SK-N-DZ (cell line): Measurements from ENCODE around the gene NRN1. TPM values are rescaled to one million over a fixed set of nuclear protein-coding genes. Genes with fewer than 3 reads are reported as not detected.
"Not testable (repeated sequence)": the region's sequence is repeated elsewhere in the genome, so short reads cannot be mapped to it uniquely, and the experiment has no call there.

Source experiments
- DNase-seq: peaks from one replicate; pipeline ENCODE4 v3.0.0-alpha.2; 2015; ENCODE audit warnings: low spot score
- polyA plus RNA-seq, 2 experiments: library from polyadenylated mRNA; depleted of rRNA; stranded (reverse); fragments of >200 nt; gene quantifications; 2 replicates each; pipeline ENCODE4 v1.2.3, GENCODE V29; 2014

Gene NRN1, protein sequence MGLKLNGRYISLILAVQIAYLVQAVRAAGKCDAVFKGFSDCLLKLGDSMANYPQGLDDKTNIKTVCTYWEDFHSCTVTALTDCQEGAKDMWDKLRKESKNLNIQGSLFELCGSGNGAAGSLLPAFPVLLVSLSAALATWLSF
- polyA plus RNA-seq (2014; cell fraction: cytosol; rRNA removed) = 6.8 and 7.9 TPM in 2 replicates
- polyA plus RNA-seq (2014; cell fraction: nucleus; rRNA removed) = 6.4 and 7.1 TPM in 2 replicates

DNA sequence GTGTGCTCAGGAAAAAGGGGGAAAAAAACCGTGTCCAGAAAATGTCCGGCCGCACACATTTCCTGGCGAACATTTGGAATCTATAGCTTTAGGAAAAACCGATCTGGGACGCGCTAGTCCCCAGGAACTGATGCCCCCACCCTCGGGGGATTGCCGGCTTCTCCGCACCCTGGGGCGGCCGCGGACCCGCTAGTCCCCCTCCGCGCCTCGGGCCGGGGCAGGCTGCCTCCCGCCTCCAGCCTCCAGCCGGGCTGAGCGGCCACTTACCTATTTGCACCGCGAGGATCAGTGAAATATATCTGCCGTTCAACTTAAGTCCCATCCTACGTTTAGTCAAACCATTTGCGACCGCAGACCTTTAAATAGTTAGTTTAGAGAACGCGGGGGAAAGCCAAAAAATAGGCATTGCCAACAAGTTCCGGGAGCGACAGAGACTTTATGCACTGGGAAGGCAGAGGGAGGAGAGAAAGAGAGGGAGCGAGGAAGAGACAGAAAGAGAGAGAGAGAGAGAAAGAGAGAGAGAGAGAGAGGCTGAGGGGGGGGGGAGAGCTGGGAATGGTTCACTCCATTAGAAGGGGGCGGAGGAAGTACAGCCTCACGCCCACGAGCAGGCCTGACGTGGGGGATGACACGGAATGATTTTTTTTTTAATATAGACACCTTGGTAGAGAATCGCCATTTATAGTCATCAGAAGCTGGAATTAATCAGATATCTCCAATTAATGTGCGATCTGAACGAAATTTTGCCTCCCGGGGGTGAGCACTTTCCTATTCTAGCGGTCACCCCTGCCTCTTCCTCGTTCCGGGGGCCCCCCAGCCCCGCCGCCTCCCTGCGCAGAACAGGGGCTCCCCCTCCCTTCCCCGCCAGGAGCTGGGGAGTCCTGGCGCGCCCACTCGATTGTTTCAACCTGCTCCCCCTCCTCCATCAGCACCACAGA lies at the start of gene NRN1:
Gene NRN1 (minus strand): TSS at position 498 of the 938 bp plus-strand sequence. CDS start 176 bp downstream, at position 322.
- DNase-seq = no peak

- no peak for DNase-seq
These were observed 45.5 kb upstream of the NRN1 start for GRCh38 chr6:6052216-6052615.

DNA sequence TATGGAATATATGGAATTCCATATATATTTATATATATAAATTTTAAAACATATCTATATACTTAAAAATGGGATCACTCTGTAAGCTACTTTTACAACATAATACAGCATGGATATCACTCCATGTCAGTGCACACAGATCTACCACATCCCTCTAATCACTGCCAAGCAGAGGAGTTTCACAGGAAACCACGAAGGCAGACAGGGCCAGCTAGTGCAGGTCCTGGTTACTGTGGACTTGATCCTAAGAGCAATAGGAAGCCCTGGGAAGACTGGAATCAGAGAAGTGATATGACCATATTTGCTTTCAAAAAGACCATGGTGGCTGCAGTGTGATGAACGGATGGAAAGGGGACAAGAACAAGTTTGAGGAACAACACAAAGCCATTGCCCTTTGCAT lies 40.0 kb upstream of the NRN1 start:
- no peak for DNase-seq

DNA sequence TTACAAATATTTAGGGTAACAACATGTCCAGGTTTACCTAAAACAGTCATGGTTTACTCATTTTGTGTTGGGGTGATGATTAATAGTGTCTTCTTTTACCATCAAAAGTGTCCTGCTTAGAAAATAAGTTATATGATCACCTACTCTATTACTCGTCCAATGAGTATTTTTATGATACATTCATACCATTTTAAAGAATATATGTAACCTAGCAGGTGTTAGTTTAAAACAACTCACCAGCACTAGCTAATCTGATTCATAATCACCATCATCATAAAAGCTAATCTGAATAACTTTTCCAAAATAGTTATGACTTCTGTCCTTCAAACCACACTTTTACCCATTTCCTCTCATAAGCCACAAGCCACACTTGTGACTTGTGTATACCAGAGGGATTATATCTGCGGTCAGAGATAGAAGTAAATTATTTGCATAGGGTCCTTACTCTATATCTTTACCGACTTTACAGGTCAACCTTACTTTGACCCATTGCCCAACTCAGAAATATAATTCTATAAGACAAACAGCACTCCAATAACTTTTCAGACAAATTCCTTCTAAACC lies 33.3 kb upstream of the NRN1 start:
- DNase-seq = no peak

DNA sequence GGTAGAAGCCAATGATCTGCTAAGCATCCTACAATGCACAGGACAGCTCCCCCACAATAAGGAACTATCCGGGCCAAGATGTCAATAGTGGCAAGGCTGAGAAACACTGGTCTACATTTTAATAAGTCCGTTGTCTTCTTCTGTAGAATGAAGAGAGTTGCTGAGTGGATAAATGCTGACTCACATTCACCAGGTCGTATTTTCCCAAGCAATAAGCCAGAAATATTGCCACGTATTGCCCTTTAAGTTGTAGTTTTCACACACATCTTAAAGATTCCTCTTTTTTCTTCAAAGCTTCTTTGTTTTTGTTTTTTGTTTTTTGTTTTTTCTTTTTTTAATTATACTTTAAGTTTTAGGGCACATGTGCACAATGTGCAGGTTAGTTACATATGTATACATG lies 30.5 kb upstream of the NRN1 start:
- no peak for DNase-seq

GRCh38 chr6:6033858-6034257 lies 27.1 kb upstream of the NRN1 start:
- DNase-seq = no peak

DNA sequence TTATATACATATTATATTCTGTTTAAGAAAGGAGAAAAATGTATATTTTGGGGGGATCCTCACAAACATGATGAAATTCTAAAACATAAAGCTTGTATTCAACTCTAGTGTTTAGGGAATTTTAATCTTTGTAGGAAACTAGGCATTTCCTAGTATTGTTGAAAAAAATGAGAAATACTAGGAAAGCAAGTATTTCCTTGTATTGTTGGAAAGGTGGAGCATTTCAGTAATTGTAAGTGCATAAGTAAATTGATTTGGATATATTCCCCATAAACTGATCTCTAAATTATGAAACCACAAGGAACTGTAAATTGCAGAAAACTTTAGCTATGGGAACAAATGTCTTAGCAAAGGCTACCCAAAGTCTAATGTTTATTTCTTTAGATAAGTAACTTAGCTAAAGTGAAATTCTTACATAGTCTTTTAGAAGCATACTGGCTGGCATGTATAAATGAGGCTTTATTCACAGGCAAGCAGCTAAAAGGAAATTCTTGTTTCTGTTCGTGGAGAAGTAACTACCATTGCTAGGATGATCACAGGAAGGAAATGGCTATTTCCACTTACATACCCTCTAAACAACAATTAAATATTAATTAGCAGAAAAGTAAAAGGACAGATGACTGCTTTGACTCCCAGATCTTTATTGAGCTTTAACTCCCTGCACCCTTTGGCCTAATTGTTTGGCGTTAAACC lies 19.9 kb upstream of the NRN1 start:
- no peak for DNase-seq

GRCh38 chr6:6025736-6026135 lies 19.0 kb upstream of the NRN1 start:
- no peak for DNase-seq

- no peak for DNase-seq
These were observed 17.5 kb upstream of the NRN1 start for GRCh38 chr6:6024220-6024619.

GRCh38 chr6:6022841-6023240 lies 16.1 kb upstream of the NRN1 start:
- not testable (repeated sequence) for DNase-seq

DNA sequence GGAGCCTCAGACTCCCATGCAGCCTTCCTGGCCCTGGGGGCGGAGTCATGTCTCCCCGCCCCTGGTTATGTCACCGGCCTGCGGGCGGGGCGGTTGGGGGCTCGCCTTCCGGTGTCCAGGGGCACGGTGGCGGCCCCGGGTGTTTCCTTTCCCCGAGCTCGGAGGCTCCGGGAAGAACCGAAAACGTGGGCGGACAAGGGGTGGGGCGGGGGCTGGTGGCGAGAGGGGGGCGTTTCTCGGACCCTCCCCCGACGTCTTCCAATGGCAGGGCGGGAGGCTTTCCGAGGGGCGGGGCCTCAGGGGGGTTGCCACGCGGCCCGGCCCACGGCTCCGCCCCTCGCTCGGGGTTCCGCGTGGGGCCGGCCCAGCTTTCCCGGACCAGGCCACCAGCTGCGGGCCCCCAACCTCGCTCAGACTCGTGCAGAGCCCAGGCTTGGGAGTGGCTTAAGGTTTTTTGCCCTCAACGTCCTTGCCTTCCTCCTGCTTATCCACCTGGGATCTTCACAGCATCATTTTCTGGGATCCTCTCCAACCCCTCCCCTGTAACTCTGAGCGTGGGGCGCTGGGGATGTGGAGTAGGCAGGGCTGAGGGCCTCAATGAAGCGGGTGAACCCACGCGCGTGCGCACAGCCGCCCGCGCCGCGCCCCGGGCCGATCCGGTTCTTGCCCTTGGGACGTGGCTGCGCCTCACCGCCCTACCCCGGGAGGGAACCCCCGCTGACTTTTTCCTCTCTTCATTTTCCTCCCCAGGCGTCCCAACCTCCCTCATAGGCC lies 2.1 kb upstream of the NRN1 start:
- DNase-seq = peak; percentile 88

DNA sequence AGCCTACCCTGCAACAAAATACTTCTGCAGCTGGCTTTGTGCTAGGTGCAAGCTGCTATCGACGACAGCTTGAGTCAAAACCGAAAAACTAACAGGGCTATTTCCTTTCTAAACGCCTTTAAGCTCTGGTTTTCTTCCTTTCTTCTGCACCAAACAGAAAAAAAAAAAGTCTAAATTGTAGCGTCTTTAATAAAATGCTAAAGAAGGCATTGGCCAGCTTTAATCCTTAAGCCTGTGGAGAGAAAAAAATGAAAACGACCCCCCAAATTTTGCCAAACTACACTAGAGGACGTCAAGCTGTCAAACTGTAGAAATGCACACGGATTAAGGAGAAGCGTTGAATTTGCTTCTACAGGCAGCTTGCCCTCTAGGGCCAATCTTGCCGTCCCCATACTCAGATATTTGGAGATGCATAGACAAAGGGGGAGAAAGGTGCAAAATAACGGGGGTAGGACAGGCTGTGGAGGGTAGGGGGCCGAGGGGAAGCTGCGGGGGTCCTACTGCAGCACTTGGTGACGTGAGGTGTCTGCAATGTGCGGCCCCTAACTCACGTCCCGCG lies 1.4 kb upstream of the NRN1 start:
- no peak for DNase-seq

- DNase-seq = peak; percentile 60
These were observed 802 bp upstream of the NRN1 start for GRCh38 chr6:6007366-6008088.

GRCh38 chr6:6006006-6006427 lies 708 bp downstream of the NRN1 start:
- DNase-seq = no peak

DNA sequence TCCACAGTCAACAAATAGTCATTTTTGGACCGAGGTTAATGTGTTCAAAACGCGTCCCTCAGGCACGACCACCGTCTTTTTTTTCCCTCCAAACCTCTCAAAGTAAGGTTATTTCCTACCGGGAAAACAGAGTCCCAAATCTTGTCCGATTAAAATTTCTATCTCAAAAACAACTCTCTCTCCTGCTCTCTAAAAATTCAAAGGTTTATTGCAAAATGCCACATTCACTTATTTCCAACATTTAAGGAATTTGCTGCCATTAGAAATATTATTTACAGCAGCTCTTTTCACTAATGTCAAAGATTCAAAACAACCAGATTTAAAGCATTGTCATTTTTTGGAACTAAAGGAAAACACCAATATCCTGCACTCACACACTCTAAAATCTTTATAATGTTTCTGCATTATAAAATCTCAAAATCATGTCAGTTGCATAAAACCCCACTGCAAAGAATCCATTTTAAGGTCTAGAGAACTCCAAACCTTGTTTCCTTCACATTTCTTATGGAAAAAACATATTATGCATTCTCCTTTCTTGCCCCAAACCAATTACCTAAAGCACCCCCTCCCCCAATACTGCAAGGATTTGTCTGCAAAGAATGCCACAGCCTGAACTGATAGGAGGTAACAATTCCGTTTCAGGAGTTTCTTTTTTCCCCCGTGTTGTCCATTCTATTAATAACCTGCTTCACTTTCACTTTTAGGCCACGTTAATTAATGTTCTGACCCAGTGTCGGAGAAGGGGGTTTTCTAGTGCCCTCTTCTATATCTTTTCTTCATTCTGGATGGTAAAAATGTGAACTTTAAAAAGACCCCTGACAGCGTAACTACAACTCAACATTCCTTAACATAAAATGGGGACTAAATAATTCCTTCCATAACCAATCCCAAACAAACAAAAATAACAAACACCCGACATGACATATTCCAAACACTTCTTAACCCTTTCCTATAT lies 1.4 kb downstream of the NRN1 start:
- no peak for DNase-seq

DNA sequence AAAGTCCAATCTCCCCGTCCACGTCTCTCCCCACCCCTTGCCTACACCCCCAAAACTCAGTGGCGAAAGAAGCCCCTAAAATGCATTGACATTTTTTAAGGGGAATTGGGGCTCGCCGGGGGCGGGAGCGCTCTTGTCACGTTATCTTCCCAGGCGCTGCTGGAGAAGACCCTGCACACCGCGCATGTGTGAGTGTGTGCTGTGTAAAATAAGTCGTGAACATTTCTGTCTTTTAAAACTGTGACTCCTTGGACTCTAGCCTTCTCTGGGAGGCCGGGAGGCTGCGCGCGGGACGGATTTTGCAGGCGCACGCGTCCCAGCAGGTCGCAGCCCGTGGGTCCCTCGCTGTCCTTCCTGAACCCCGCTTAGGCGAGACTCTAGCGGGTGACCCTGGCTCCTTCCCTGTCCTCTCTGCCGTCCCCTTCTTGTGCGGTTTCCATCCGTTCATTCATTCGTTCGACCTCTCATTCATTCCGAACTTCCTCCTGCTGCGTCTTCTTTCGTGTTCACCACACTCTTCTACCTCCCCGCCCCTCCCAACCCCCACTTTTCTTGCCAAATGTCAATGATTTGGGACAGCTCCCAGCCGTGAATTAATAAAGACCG lies 2.2 kb downstream of the NRN1 start:
- DNase-seq = no peak

- DNase-seq = peak; percentile 53
These were observed 2.9 kb downstream of the NRN1 start for GRCh38 chr6:6003621-6004366.
